DMS114 treated with DMSO at 0.1 percent for 48 hours (cell line): ENCODE data around the gene NKX3-2.
"Not testable (repeated sequence)": the region's sequence is repeated elsewhere in the genome, so short reads cannot be mapped to it uniquely, and the experiment has no call there.

Experiments
- DNase-seq: peaks from one replicate; lab custom pipeline; 2025; ENCODE audit not compliant: unreplicated experiment; lab: John Stamatoyannopoulos, UW

The NKX3-2 gene

DNA sequence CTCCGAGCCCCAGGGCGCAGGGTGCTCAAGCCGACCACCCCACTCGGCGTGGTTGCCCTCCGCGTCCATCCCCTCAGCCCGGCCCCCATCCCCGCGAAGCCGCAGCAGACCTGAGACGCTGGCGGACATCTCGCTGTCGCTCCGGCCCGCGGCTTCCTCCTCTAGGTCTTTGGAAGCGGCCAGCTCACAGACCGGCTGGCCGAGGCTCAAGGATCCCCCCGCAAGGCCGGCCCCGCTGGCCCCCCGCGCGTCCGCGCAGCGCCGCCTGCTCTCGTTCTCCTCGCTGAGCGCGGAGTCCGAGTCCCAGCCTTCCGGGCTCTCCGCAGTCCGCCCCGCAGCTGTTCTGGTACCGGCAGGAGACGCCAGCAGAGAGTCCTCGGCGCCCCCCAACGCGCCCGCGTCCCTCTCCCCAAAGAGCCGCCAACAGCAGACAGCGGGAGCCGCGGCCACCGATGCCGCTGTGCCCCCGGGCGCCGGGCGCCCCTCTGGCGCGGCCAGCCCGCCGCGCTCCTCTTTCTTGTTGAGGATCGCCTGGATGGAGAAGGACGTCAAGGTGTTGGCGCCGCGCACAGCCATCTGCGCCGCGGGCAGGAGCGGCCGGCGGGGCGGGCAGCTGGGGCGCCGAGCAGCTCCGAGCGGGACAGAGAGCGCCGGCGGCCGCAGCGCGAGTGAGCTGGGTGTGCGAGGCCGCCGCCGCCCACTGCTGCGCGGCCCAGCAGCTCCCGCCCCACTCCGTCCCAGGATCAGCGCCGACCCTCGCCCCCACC is at the start of gene NKX3-2:
NKX3-2 (minus strand) TSS at position 670 of the 767 bp plus-strand sequence; CDS start at position 576, 94 bp downstream.
- no peak for DNase-seq

GRCh38 chr4:13592220-13592619 is 47.9 kb upstream of the NKX3-2 start:
- DNase-seq, result no peak

GRCh38 chr4:13590766-13591165 is 46.5 kb upstream of the NKX3-2 start:
- DNase-seq, result no peak

GRCh38 chr4:13588954-13589353 is 44.6 kb upstream of the NKX3-2 start:
- no peak for DNase-seq

DNA sequence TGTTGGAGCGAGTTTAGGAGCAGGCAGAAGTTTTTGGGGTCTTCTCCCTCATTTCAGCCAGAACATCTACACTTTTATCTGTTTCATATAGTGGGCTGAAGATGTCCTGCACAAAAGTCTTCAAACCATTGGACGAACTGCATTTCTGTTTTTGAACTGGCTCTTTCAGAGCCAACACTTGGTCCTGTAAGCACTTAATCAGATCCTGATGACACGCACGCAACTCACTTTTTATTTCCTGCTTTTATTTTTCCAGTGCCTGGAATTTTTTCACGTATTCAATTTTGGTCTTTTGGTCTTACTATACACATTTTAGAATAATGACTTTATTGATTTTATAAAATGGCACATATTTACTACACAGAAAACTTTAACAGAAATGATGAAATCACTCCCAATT is 40.2 kb upstream of the NKX3-2 start:
- no peak for DNase-seq

DNA sequence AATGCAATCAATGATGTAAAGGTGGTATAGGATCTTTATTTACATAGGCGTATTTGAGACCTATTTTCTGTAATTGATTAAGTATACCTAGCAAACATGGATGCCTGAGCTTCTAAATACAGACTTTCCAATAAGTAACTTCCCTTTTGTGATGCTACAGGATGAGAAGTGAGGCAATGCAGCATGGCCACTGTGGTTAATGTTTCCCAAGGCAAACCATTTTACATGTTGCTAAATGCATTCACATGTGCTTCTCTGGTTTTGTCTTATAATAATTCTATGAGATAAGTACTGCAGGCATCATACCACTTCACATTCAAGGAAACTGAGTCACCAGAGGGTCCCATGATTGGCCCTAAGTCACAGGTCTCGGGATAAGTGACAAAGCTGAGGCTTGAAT is 35.7 kb upstream of the NKX3-2 start:
- no peak for DNase-seq

DNA sequence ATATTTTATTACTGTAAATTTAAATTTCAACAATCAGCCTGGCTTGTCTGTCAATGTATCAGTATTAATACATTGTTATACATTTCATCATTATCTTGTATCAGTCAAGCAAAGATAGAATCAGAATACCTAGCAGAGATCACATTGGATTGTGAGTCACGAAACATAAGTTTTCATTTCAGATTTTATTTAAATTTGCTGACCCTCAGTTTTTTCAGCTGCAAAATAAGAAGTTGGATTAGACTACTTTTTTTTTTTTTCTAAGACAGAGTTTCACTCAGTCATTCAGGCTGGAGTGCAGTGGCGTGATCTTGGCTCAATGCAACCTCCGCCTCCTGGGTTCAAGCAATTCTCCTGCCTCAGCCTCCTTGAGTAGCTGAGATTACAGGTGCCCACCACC is 33.4 kb upstream of the NKX3-2 start:
- no peak for DNase-seq

DNA sequence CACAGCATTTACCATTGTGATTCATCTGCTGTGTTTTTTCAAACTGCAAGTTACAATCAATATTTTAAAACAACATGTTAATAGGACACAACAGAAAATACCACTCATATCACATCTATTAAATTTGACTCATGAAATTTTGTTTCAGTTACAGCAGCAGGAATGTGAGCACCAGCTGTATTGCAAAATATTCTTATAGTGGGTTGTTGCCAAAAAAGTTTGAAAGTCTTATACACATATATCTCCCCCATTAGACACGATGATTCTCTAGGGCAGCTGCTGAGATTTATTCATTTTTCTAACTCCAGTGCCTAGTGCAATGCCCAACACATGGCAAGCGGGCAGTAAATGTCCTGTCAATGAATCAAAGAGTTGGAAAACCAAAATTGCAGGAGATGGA is 26.6 kb upstream of the NKX3-2 start:
- DNase-seq, result no peak

DNA sequence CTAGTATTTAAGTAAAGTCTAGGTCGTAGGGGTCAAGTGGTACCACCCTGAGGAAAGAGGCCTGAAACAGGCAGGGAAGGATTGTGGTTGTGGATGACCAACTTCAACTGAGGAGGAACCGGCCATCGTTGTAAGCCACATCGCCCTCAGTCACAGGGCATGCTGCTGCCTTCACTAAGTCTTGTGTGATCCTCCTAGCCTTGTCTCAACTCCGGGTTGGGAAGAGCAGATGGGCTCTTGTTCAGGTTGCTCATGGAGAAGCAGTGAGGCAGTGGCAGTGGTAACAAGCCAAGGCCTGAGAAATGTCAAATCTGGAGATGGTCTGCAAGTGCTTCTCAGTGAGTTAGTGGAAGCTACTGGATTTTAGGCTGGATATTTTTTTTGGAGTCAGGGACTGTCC is 22.8 kb upstream of the NKX3-2 start:
- DNase-seq, result no peak

GRCh38 chr4:13562876-13563275 is 18.6 kb upstream of the NKX3-2 start:
- DNase-seq, result no peak

- DNase-seq, result no peak
Observed at GRCh38 chr4:13561673-13562072, 17.4 kb upstream of the NKX3-2 start.

DNA sequence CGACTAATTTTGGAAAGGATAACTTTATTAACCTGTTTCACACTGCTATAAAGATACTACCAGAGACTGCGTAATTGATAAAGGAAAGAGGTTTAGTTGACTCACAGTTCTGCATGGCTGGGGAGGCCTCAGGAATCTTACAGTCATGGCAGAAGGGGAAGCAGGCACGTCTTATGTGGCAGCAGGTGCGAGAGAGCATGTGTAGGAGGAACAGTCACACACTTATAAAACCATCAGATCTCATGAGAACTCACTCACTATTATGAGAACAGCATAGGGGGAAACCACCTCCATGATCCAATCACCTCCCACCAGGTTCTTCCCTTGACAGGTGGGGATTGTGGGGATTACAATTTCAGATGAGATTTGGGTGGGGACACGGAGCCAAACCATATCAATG is 15.8 kb upstream of the NKX3-2 start:
- DNase-seq, result not testable (repeated sequence)

DNA sequence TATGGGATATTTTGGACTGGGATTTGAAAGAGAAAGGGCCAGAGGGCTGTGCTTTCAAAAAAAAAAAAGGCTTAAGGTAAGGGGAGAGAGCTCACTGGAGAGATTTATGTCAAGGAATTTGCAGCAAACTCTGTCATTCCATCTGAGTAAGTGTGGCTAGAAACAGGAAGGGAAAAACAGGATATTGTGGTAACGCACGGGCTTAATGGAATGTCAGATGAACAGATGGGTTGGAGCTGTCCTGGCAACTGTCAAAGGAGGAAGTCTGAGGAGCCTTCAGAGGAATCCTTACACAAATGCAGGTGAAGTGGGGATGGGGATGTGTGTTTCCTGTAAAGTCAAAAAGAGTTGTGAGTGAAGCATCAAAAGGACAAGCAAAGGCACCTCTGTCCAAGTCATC is 15.1 kb upstream of the NKX3-2 start:
- DNase-seq, result no peak

- DNase-seq, result no peak
Observed at GRCh38 chr4:13558881-13559280, 14.6 kb upstream of the NKX3-2 start.

DNA sequence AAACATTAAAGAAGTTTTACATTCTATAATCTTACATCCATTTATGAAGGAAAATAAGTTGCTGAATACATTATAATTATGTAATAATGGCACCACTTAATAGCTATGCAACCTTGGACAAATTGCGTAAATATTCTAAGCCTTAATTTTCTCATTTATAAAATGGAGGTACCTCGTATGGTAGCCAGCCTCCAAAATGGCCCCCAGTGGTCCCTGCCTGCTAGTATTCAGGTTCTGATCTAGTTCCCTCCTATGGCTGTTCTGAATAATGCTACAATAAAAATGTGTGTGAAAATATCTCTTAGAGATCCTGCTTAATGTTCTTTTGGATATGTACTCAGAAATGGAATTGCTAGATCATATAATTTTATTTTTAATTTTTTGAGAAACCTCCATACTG is 11.0 kb upstream of the NKX3-2 start:
- DNase-seq, result no peak

GRCh38 chr4:13553081-13553480 is 8.8 kb upstream of the NKX3-2 start:
- no peak for DNase-seq

DNA sequence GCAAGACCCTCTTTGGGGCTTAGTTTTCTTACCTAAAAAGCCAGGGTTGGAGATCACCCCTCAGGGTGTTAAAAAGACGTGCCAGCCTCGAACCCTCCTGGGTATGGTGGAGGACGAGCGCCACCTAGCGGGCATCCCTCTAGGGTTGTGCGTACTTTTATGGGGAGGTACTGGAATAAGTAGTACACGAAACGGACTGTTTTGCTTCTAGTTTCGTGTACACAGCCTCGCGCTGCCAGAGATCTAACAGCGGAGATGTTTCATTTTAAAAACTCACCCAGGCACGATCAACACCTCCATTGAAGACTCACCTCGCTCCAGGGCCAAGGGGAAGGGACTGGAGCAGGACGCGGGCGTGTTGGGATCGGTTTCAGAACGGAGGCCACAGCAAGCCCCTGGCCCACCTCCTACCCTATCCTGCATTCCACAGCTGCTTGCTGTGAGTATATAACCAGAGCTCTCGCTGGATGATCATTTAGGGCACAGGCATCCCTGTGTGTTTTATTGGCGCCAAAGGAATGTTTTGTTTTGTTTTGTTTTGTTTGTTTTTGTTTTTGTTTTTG is 4.8 kb upstream of the NKX3-2 start:
- DNase-seq, result peak; percentile 76

DNA sequence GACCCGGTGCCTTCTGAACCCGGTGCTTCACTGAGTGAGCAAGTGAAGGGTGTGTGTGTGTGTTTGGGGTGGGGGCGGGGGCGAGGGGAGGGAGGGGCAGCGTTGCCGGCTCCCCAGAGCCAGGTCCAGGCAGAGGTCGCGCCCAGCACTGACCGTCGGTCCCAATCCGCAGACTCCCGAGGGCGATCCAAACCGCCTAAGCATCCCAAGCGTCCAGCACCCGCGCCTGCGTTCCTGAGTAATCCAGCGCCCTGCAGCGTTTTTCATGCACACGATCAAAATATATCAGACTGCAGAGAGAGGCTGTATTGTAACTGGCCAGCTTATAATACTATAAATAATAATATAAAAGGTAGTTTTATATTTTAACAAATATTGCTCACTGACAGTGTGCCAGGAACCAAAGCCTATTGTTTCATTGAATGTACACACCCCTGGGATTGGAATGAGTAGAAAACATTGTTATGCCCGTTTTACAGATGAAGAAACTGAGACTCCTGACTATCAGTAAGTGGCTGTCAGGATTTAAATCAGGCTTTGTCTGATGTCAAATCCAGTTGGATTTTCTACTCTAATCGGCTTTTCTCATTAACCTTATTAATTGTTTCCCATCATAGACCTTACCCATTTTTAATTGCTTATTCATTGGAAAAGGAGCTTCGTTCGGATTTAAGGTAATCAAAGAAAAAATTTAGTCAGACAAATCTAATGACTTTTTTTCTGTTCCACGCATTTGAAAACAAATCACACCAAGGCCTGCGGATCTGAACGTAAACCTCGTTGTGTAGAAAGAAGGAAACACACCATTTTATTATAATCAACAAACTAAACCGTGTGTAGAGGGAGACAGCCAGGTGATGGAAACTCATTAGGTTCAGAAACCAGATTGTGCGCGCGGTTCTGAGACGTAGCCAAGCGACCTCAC is 4.0 kb upstream of the NKX3-2 start:
- DNase-seq, result peak; percentile 28

- no peak for DNase-seq
Observed at GRCh38 chr4:13547485-13548041, 3.3 kb upstream of the NKX3-2 start.

GRCh38 chr4:13546941-13547484 is 2.7 kb upstream of the NKX3-2 start:
- DNase-seq, result no peak
